ENCODE data around the gene RASGEF1B. TPM values are rescaled to one million over a fixed set of nuclear protein-coding genes. Genes with fewer than 3 reads are reported as not detected.

RASGEF1B gene
- total and polyA plus RNA-seq, 4 experiments from 2014 or later = 2.2 to 9.4 (median 6.6) TPM

DNA sequence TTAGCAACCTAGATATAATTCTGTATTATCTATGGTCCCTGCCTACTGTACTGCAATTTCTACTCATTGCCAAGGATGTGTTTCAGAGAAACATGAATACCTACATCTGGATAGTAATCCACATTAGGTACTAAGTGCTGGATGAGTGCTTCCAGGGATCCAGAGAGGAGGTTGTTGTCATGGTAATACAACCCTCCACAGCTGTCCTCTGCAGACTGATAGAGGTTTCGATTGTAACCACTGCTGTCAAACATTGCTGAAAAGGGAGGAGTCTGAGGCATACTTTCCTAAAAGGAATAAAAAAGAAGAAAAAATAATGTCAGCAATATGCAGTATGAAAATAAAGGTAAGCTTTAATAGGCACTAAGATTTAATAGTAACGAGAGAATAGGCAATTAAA lies 12.5 kb downstream of the RASGEF1B start:
- CTCF ChIA-PET (ENCODE audit: partially characterized antibody) = no interaction called here
- H3K36me3 Mint-ChIP-seq = peaks cover 17 to 45% of the 10 kb centered on the region in 2 donors
- no peaks in the 10 kb centered on the region for H3K27me3 Mint-ChIP-seq
- no peaks in the 10 kb centered on the region for H3K36me3 ChIP-seq (ENCODE audit: insufficient read depth, low read length)
- H3K4me3 Mint-ChIP-seq = no peak overlapping the region
- H3K27ac ChIP-seq (ENCODE audit: low read depth, low read length) = no peak overlapping the region
- intact Hi-C loops (cut with micrococcal nuclease) = no loop called here
- POLR2A ChIA-PET (ENCODE audit: partially characterized antibody) = no interaction called here
- no peak overlapping the region for H3K4me3 ChIP-seq (ENCODE audit: low read length in 2 of 2)
- H3K9me3 ChIP-seq (ENCODE audit: control insufficient read depth in 1 of 2, low read length in 2 of 2) = no peaks in the 10 kb centered on the region
- peaks cover 8 to 30% (median 21%) of the 10 kb centered on the region in 4 donors for H3K4me1 Mint-ChIP-seq
- no peak for DNase-seq
- peak overlapping the region in 1 of 7 donors; percentile 3 for H3K27ac Mint-ChIP-seq
- no peaks in the 10 kb centered on the region for H3K4me1 ChIP-seq (ENCODE audit: insufficient read depth, low read length)
- no peaks in the 10 kb centered on the region for H3K9me3 Mint-ChIP-seq
- H3K27me3 ChIP-seq (ENCODE audit: insufficient read depth, low read length) = no peaks in the 10 kb centered on the region

DNA sequence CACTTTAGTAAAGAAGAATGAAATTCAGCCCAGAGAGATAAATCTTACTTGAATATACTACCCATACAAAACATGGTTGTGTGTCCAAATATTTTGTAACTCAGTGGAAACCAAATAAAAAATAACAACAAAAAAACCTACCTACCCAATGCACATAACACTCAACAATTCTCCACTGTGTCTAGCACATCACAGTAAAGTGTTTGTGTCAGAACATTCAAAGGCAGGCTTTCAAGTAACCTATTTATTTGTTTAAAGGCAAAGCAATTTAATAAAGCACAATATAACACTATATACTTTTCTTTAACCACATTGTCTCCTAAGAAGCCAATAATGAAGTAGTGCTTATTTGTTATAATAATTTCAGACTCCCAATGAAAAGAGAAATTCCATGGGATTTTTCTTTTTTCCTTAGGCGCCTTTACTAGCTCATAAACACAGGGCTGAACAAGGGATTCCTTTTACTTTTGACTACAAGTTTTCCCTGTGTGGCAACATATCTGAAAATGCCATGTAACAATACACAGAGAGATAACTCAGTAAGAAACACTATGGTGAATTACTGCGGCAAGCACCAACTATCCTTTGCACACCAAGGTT lies 13.7 kb downstream of the RASGEF1B start:
- no peak overlapping the region for H3K4me3 ChIP-seq (ENCODE audit: low read length in 2 of 2)
- no peaks in the 10 kb centered on the region for H3K9me3 Mint-ChIP-seq
- H3K4me1 ChIP-seq (ENCODE audit: insufficient read depth, low read length) = no peaks in the 10 kb centered on the region
- peak overlapping the region in 1 of 7 donors; percentile 32 for H3K27ac Mint-ChIP-seq
- H3K36me3 Mint-ChIP-seq = peaks cover 26 to 53% of the 10 kb centered on the region in 2 donors
- ChIA-PET POLR2A (ENCODE audit: partially characterized antibody) (no interaction called here), CTCF (ENCODE audit: partially characterized antibody) (interaction anchor here (1.0 to 2.1 kb wide), 2 partner anchors 9 to 13 kb away, joined by 3 to 8 read pairs; no protein-coding TSS in a partner anchor)
- no peaks in the 10 kb centered on the region for H3K36me3 ChIP-seq (ENCODE audit: insufficient read depth, low read length)
- H3K4me3 Mint-ChIP-seq = no peak overlapping the region
- no peaks in the 10 kb centered on the region for H3K27me3 Mint-ChIP-seq
- no peak for DNase-seq
- H3K27ac ChIP-seq (ENCODE audit: low read depth, low read length) = no peak overlapping the region
- H3K9me3 ChIP-seq (ENCODE audit: control insufficient read depth in 1 of 2, low read length in 2 of 2) = no peaks in the 10 kb centered on the region
- intact Hi-C loops (cut with micrococcal nuclease) = no loop called here
- H3K4me1 Mint-ChIP-seq = peaks cover 8 to 30% (median 21%) of the 10 kb centered on the region in 4 donors
- H3K27me3 ChIP-seq (ENCODE audit: insufficient read depth, low read length) = no peaks in the 10 kb centered on the region

GRCh38 chr4:81457345-81457744 lies 14.4 kb downstream of the RASGEF1B start:
- no peaks in the 10 kb centered on the region for H3K27me3 ChIP-seq (ENCODE audit: insufficient read depth, low read length)
- intact Hi-C loops (cut with micrococcal nuclease) = no loop called here
- Mint-ChIP-seq H3K27ac (no peak overlapping the region), H3K4me3 (no peak overlapping the region), H3K36me3 (peaks cover 31 to 60% of the 10 kb centered on the region in 2 donors), H3K4me1 (peaks cover 8 to 25% (median 18%) of the 10 kb centered on the region in 4 donors), H3K9me3 (no peaks in the 10 kb centered on the region), H3K27me3 (no peaks in the 10 kb centered on the region)
- POLR2A ChIA-PET (ENCODE audit: partially characterized antibody) = no interaction called here
- H3K4me1 ChIP-seq (ENCODE audit: insufficient read depth, low read length) = no peaks in the 10 kb centered on the region
- no peak for DNase-seq
- H3K9me3 ChIP-seq (ENCODE audit: control insufficient read depth in 1 of 2, low read length in 2 of 2) = no peaks in the 10 kb centered on the region
- no peak overlapping the region for H3K4me3 ChIP-seq (ENCODE audit: low read length in 2 of 2)
- no peak overlapping the region for H3K27ac ChIP-seq (ENCODE audit: low read depth, low read length)
- no peaks in the 10 kb centered on the region for H3K36me3 ChIP-seq (ENCODE audit: insufficient read depth, low read length)
- CTCF ChIA-PET (ENCODE audit: partially characterized antibody) = interaction anchor here (2.1 kb wide), 1 partner anchor 10 kb away, joined by 8 read pairs; no protein-coding TSS in a partner anchor

GRCh38 chr4:81455897-81456296 lies 15.8 kb downstream of the RASGEF1B start:
- H3K4me3 Mint-ChIP-seq = no peak overlapping the region
- no peaks in the 10 kb centered on the region for H3K4me1 ChIP-seq (ENCODE audit: insufficient read depth, low read length)
- peaks cover 33 to 69% of the 10 kb centered on the region in 2 donors for H3K36me3 Mint-ChIP-seq
- H3K4me3 ChIP-seq (ENCODE audit: low read length in 2 of 2) = no peak overlapping the region
- no peaks in the 10 kb centered on the region for H3K9me3 Mint-ChIP-seq
- peak overlapping the region in 1 of 7 donors; percentile 65 for H3K27ac Mint-ChIP-seq
- H3K9me3 ChIP-seq (ENCODE audit: control insufficient read depth in 1 of 2, low read length in 2 of 2) = no peaks in the 10 kb centered on the region
- H3K4me1 Mint-ChIP-seq = peaks cover 5 to 18% (median 12%) of the 10 kb centered on the region in 4 donors
- CTCF ChIA-PET (ENCODE audit: partially characterized antibody) = interaction anchor here (2.5 kb wide), 1 partner anchor 11 kb away, joined by 10 read pairs; no protein-coding TSS in a partner anchor
- no peak overlapping the region for H3K27ac ChIP-seq (ENCODE audit: low read depth, low read length)
- no peaks in the 10 kb centered on the region for H3K27me3 ChIP-seq (ENCODE audit: insufficient read depth, low read length)
- no peak for DNase-seq
- intact Hi-C loops (cut with micrococcal nuclease) = no loop called here
- POLR2A ChIA-PET (ENCODE audit: partially characterized antibody) = no interaction called here
- no peaks in the 10 kb centered on the region for H3K27me3 Mint-ChIP-seq
- H3K36me3 ChIP-seq (ENCODE audit: insufficient read depth, low read length) = no peaks in the 10 kb centered on the region

- H3K27ac ChIP-seq (ENCODE audit: low read depth, low read length) = no peak overlapping the region
- Mint-ChIP-seq H3K9me3 (no peaks in the 10 kb centered on the region), H3K27me3 (no peaks in the 10 kb centered on the region), H3K36me3 (peaks cover 33 to 73% of the 10 kb centered on the region in 2 donors), H3K4me1 (peaks cover 5 to 11% (median 10%) of the 10 kb centered on the region in 4 donors), H3K27ac (peak overlapping the region in 1 of 7 donors; percentile 46), H3K4me3 (no peak overlapping the region)
- H3K9me3 ChIP-seq (ENCODE audit: control insufficient read depth in 1 of 2, low read length in 2 of 2) = no peaks in the 10 kb centered on the region
- no peaks in the 10 kb centered on the region for H3K4me1 ChIP-seq (ENCODE audit: insufficient read depth, low read length)
- no peak for DNase-seq
- ChIA-PET POLR2A (ENCODE audit: partially characterized antibody) (no interaction called here), CTCF (ENCODE audit: partially characterized antibody) (interaction anchor here (1.5 to 2.5 kb wide), 2 partner anchors 10 to 12 kb away, joined by 4 to 10 read pairs; no protein-coding TSS in a partner anchor)
- no peaks in the 10 kb centered on the region for H3K27me3 ChIP-seq (ENCODE audit: insufficient read depth, low read length)
- intact Hi-C loops (cut with micrococcal nuclease) = no loop called here
- H3K4me3 ChIP-seq (ENCODE audit: low read length in 2 of 2) = no peak overlapping the region
- no peaks in the 10 kb centered on the region for H3K36me3 ChIP-seq (ENCODE audit: insufficient read depth, low read length)
These were observed 16.8 kb downstream of the RASGEF1B start for GRCh38 chr4:81454948-81455347.

DNA sequence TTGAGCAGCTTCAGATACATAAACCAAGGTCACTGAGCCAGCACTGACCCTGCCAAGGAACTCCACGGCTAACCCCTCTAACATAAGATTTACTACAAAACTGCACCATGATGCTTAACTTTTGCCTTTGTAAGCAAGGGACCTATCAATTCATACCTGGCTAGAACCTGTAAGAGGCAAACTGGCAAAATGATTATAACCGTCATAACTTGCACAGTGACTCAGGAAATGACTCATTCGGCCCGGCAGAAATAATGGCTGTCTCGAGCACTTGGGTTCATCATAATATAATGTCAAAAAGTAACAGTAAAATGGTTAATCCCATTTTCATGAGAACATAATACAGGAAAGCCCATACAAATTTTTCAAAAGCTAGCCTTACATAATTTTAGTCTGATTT lies 17.2 kb downstream of the RASGEF1B start:
- H3K4me3 ChIP-seq (ENCODE audit: low read length in 2 of 2) = no peak overlapping the region
- ChIA-PET POLR2A (ENCODE audit: partially characterized antibody) (no interaction called here), CTCF (ENCODE audit: partially characterized antibody) (interaction anchor here (1.5 to 2.5 kb wide), 2 partner anchors 11 to 13 kb away, joined by 4 to 10 read pairs; no protein-coding TSS in a partner anchor)
- H3K9me3 ChIP-seq (ENCODE audit: control insufficient read depth in 1 of 2, low read length in 2 of 2) = no peaks in the 10 kb centered on the region
- no peaks in the 10 kb centered on the region for H3K9me3 Mint-ChIP-seq
- H3K27me3 Mint-ChIP-seq = no peaks in the 10 kb centered on the region
- intact Hi-C loops (cut with micrococcal nuclease) = no loop called here
- peak overlapping the region in 4 of 7 donors; percentile 19 to 37 (median 25) for H3K27ac Mint-ChIP-seq
- no peaks in the 10 kb centered on the region for H3K36me3 ChIP-seq (ENCODE audit: insufficient read depth, low read length)
- H3K27me3 ChIP-seq (ENCODE audit: insufficient read depth, low read length) = no peaks in the 10 kb centered on the region
- no peak overlapping the region for H3K4me3 Mint-ChIP-seq
- peak in 1 of 5 donors; percentile 44 for DNase-seq
- peaks cover 5 to 11% (median 10%) of the 10 kb centered on the region in 4 donors for H3K4me1 Mint-ChIP-seq
- H3K36me3 Mint-ChIP-seq = peaks cover 33 to 76% of the 10 kb centered on the region in 2 donors
- H3K27ac ChIP-seq (ENCODE audit: low read depth, low read length) = no peak overlapping the region
- no peaks in the 10 kb centered on the region for H3K4me1 ChIP-seq (ENCODE audit: insufficient read depth, low read length)

GRCh38 chr4:81453024-81453423 lies 18.7 kb downstream of the RASGEF1B start:
- Histone ChIP-seq H3K27ac (ENCODE audit: low read depth, low read length) (no peak overlapping the region), H3K36me3 (ENCODE audit: insufficient read depth, low read length) (no peaks in the 10 kb centered on the region), H3K27me3 (ENCODE audit: insufficient read depth, low read length) (no peaks in the 10 kb centered on the region), H3K4me3 (ENCODE audit: low read length in 2 of 2) (no peak overlapping the region), H3K4me1 (ENCODE audit: insufficient read depth, low read length) (no peaks in the 10 kb centered on the region), H3K9me3 (ENCODE audit: control insufficient read depth in 1 of 2, low read length in 2 of 2) (no peaks in the 10 kb centered on the region)
- no peak for DNase-seq
- H3K4me3 Mint-ChIP-seq = no peak overlapping the region
- no peaks in the 10 kb centered on the region for H3K9me3 Mint-ChIP-seq
- H3K36me3 Mint-ChIP-seq = peaks cover 37 to 75% of the 10 kb centered on the region in 2 donors
- H3K27me3 Mint-ChIP-seq = no peaks in the 10 kb centered on the region
- intact Hi-C loops (cut with micrococcal nuclease) = no loop called here
- CTCF ChIA-PET (ENCODE audit: partially characterized antibody) = interaction anchor here (1.0 to 1.1 kb wide), 2 partner anchors 14 to 52 kb away, joined by 3 to 4 read pairs; no protein-coding TSS in a partner anchor
- POLR2A ChIA-PET (ENCODE audit: partially characterized antibody) = interaction anchor here (0.6 to 0.7 kb wide), 2 partner anchors 10 to 407 kb away, joined by 3 read pairs; no protein-coding TSS in a partner anchor
- no peak overlapping the region for H3K27ac Mint-ChIP-seq
- peaks cover 5 to 10% (median 10%) of the 10 kb centered on the region in 4 donors for H3K4me1 Mint-ChIP-seq
